Measurements from ENCODE around the gene SHLD2. TPM values are rescaled to one million over a fixed set of nuclear protein-coding genes. Genes with fewer than 3 reads are reported as not detected.
A peak's percentile ranks its signal among the peaks of the same experiment; 100 is the strongest.

Gene SHLD2
- total RNA-seq, result 23.7 TPM
- long read RNA-seq, transcript SHLD2-202 (10 exons, 3,614 nt), result major isoform, 24 of 61 reads
- long read RNA-seq, partial matches to known transcripts, result 5 of 61 reads
- long read RNA-seq, other reads (novel, unspliced or antisense), result 29 of 61 reads

GRCh38 chr10:87094373-87095235 is at the start of gene SHLD2, which contains the start of gene GLUD1:
Gene SHLD2, plus strand, starts transcription at chr10:87095206. Its CDS starts 56,149 bp downstream, at chr10:87151355.
Gene GLUD1, minus strand, starts transcription at chr10:87094843. Its CDS starts 74 bp downstream, at chr10:87094769.
- intact Hi-C loops (cut with DNase I), result no loop called here
- no peaks in the 10 kb centered on the region for H3K9me3 ChIP-seq
- peak; percentile 97 for DNase-seq
- peaks cover 41% of the 10 kb centered on the region for H3K4me1 ChIP-seq
- ATAC-seq, result peak; percentile 86
- H3K4me3 ChIP-seq, result peak within 1 kb of the TSS; percentile 82
- no peaks in the 10 kb centered on the region for H3K27me3 ChIP-seq
- no peak for TF ChIP-seq CTCF (IDR thresholded peaks at IDR 0.05)
- H3K36me3 ChIP-seq, result no peaks in the 10 kb centered on the region
- H3K27ac ChIP-seq, result peak within 1 kb of the TSS; percentile 99

- H3K9me3 ChIP-seq, result no peaks in the 10 kb centered on the region
- intact Hi-C loops (cut with DNase I), result no loop called here
- H3K4me1 ChIP-seq, result no peaks in the 10 kb centered on the region
- H3K27me3 ChIP-seq, result no peaks in the 10 kb centered on the region
- no peak for DNase-seq
- H3K27ac ChIP-seq, result no peak overlapping the region
- H3K36me3 ChIP-seq, result peaks cover 44% of the 10 kb centered on the region
- H3K4me3 ChIP-seq, result no peak overlapping the region
- ATAC-seq, result no peak
- no peak for TF ChIP-seq CTCF (IDR thresholded peaks at IDR 0.05)
Observed at GRCh38 chr10:87045434-87045938, 49.5 kb upstream of the SHLD2 start.

- DNase-seq (no peak), ATAC-seq (peak; percentile 55)
- Histone ChIP-seq H3K4me3 (no peak overlapping the region), H3K27ac (no peak overlapping the region), H3K36me3 (peaks cover 98% of the 10 kb centered on the region), H3K9me3 (no peaks in the 10 kb centered on the region), H3K4me1 (peaks cover 6% of the 10 kb centered on the region), H3K27me3 (no peaks in the 10 kb centered on the region)
- TF ChIP-seq CTCF (IDR thresholded peaks at IDR 0.05), result no peak
- intact Hi-C loops (cut with DNase I), result no loop called here
Observed at GRCh38 chr10:87053111-87053510, 41.9 kb upstream of the SHLD2 start.

- Histone ChIP-seq H3K36me3 (peaks cover 98% of the 10 kb centered on the region), H3K4me3 (no peak overlapping the region), H3K9me3 (no peaks in the 10 kb centered on the region), H3K27ac (peak overlapping the region; percentile 32), H3K4me1 (peaks cover 6% of the 10 kb centered on the region), H3K27me3 (no peaks in the 10 kb centered on the region)
- DNase-seq, result no peak
- no peak for TF ChIP-seq CTCF (IDR thresholded peaks at IDR 0.05)
- ATAC-seq, result no peak
- intact Hi-C loops (cut with DNase I), result no loop called here
Observed at GRCh38 chr10:87053577-87054181, 41.3 kb upstream of the SHLD2 start.

- H3K27me3 ChIP-seq, result no peaks in the 10 kb centered on the region
- peaks cover 98% of the 10 kb centered on the region for H3K36me3 ChIP-seq
- TF ChIP-seq CTCF (IDR thresholded peaks at IDR 0.05), result no peak
- H3K9me3 ChIP-seq, result no peaks in the 10 kb centered on the region
- peak overlapping the region; percentile 6 for H3K27ac ChIP-seq
- H3K4me1 ChIP-seq, result peaks cover 6% of the 10 kb centered on the region
- no peak for DNase-seq
- ATAC-seq, result peak; percentile 85
- H3K4me3 ChIP-seq, result no peak overlapping the region
- intact Hi-C loops (cut with DNase I), result no loop called here
Observed at GRCh38 chr10:87054373-87055295, 40.4 kb upstream of the SHLD2 start.
